Choroid plexus epithelial cell (primary cell): ENCODE measurements around the gene SLC35B4.

Experiments
- DNase-seq: peaks from one replicate; pipeline ENCODE4 v3.0.0-alpha.2; 2010; ENCODE audit warnings: low read depth
- H3K4me3 ChIP-seq: 2 replicates; pipeline ENCODE4 v1.5.1; 2011; ENCODE audit warnings: low read depth, mild to moderate bottlenecking, control low read depth, low read length, moderate library complexity
- TF ChIP-seq, protein P1 (sequence below): conservative IDR thresholded peaks from 2 replicates; pipeline ENCODE4 v1.5.1; 2011; ENCODE audit warnings: low read depth, mild to moderate bottlenecking, control low read depth, inconsistent platforms, low read length, moderate library complexity

Gene SLC35B4

DNA sequence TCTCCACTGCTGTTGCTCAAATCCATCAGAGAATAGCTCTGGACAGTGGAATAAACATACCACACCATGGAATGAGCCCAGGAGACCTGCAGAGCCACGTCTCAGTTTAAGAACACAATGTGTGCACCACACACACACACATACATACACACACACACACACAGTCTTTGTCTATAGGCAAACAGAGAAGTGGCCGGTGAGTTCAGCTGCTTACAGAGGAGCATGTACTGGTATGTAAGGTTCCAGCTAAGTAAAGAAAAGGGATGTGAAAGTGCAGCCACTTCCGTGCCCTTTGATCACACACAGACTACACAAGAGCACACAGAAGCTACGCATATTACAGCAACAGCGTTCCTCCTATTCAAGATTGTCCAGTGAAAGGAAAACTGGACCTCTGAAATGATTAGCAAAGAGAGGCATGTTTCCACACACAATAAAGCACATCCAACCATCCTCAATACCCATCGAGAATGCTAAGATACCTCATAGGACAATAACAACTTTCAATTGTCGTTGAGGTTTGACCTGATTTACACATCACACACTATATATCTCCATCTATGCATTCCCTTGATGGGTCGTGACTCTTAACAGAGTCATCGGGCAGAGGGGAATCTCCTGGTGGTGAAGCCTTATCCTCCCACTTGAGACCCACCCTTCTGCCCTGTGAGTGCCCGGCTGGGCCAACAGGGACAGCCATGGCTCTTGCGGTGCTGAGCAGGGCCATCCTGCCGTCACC, 23.6 kb downstream of the SLC35B4 start:
- H3K4me3 ChIP-seq, result no peak overlapping the region
- TF ChIP-seq, protein P1, sequence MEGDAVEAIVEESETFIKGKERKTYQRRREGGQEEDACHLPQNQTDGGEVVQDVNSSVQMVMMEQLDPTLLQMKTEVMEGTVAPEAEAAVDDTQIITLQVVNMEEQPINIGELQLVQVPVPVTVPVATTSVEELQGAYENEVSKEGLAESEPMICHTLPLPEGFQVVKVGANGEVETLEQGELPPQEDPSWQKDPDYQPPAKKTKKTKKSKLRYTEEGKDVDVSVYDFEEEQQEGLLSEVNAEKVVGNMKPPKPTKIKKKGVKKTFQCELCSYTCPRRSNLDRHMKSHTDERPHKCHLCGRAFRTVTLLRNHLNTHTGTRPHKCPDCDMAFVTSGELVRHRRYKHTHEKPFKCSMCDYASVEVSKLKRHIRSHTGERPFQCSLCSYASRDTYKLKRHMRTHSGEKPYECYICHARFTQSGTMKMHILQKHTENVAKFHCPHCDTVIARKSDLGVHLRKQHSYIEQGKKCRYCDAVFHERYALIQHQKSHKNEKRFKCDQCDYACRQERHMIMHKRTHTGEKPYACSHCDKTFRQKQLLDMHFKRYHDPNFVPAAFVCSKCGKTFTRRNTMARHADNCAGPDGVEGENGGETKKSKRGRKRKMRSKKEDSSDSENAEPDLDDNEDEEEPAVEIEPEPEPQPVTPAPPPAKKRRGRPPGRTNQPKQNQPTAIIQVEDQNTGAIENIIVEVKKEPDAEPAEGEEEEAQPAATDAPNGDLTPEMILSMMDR, result no peak
- DNase-seq, result no peak

DNA sequence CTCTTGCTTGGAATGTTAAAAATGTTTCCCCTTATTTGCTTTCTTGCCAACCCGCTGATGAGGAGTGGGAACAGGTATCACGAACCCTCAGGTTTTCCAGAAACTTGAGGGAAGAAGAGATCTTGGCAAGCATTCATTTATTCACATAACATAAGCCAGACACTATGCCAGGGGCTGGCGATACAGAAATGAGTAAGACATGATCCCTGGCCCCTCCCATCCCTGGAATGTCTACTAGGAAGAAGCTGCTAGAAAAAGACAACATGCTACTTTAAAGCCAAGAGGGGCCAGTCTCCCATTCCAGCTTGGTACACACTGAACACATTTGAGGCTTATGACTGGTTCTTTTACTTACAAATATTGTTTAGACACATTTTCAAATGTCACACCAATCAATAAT, 26.4 kb downstream of the SLC35B4 start:
- no peak overlapping the region for H3K4me3 ChIP-seq
- TF ChIP-seq, protein P1, result no peak
- peak; percentile 37 for DNase-seq

DNA sequence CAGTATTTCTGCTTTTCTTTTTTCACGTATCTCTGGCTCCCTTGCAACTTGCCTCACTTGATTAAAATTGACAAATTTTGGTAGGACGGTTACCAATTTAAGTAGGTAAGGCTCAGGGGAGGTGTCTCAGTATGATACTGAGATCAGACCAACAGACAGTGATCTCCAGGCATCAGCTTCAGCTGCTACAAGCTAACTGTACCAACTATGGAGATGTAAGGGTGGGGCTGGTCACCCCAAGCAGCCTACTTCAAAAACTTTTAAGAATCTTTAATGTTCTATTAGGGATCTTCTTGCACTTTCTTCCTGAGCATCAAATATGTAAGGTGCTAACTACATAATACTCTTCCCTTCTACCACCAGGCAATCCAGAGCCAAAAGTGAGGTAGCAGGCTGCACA, 26.9 kb downstream of the SLC35B4 start:
- no peak overlapping the region for H3K4me3 ChIP-seq
- no peak for DNase-seq
- TF ChIP-seq, protein P1, result no peak

DNA sequence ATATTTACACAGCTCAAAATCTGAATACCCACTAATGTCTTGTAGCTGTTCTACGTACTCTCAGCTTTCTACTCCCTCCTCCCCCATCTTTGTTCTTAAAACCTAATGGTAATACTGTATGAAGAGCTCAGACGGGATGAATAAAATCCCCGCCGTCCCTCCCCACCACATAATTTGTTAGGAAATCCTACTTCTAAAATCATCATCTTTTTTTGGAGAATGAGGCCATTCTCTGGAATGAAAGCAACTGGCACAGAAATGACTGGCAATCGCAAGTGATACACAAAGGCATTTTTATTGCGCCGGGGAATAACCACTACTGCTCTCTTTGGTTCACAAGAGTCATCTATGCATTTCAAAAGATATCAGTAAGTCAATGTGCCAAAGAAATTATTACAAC, 27.3 kb downstream of the SLC35B4 start:
- DNase-seq, result no peak
- TF ChIP-seq, protein P1, result no peak
- no peak overlapping the region for H3K4me3 ChIP-seq

DNA sequence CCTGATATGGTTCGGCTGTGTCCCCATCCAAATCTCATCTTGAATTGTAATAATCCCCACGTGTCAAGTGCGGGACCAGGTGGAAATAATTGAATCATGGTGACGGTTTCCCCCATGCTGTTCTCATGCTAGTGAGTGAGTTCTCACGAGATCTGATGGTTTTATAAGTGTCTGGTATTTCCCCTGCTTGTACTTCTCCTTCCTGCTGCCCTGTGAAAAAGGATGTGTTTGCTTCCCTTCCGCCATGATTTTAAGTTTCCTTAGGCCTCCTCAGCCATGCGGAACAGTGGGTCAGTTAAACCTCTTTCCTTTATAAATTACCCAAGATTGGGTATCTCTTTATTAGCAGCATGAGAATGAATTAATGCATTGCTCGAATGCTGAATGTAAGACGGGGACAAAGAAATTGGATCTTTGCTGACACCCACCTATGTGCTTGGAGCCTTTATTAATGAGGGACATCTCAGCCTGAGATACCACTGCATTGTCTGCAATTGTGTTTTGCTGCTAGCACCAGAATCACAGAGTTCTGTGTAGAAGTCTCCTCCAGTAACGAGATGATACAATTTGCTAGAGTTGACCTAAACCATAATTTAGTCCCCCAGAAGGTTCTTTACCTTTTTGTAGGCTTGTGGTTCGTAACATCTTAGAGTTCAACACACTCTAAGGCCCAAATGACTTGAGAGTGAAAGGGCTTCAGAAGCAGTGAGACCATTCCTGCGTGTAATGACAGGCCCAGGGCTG, 28.6 kb downstream of the SLC35B4 start:
- H3K4me3 ChIP-seq, result no peak overlapping the region
- TF ChIP-seq, protein P1, result no peak
- no peak for DNase-seq

DNA sequence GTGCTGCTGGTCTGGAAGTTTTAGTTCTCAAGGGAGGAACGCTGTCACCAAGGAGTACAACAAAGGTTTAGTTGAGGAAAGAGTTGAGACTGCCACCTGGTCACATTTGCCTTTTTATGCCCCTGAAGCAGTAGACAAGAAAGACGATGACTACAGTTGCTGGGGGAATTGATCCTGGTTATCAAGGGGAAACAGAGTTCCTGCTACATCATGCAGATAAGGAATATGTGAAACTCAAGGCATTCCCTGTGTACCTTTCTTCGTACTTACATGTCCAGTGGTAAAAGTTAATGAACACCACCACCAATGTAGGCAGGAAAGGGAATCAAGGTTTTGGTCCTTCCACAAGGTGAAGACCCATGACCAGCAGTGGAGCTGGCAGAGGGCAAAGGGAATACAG, 31.8 kb downstream of the SLC35B4 start:
- DNase-seq, result no peak
- no peak overlapping the region for H3K4me3 ChIP-seq
- TF ChIP-seq, protein P1, result no peak

DNA sequence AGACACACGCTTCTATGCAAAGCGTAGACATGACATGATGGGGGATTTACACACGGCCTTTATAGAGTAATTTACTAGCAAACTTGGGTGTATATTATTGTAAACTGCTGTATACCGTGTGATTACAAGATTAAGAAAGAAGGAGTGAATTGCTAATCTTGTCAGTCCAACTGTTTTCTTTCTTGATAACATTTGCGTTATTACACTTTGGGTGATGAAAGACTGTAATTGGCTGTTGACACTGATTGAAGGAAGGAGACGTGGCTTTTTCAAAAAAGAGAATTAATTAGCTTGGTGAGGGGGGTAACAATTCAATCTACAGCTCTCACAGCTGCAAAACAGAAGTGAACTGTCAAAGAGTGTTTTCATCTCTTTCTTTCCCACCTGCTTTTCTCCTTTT, 32.7 kb downstream of the SLC35B4 start:
- H3K4me3 ChIP-seq, result no peak overlapping the region
- TF ChIP-seq, protein P1, result no peak
- no peak for DNase-seq
